HuH-7.5 (cell line): ENCODE results near the gene SV2B.
A peak's percentile ranks its signal among the peaks of the same experiment; 100 is the strongest.

Source experiments
- DNase-seq: peaks from one replicate; pipeline ENCODE4 v3.0.0; 2011; ENCODE audit warnings: low spot score

The SV2B gene

GRCh38 chr15:91192285-91192684 lies 92.2 kb downstream of the SV2B start:
- DNase-seq: no peak

GRCh38 chr15:91192690-91193377 lies 92.8 kb downstream of the SV2B start:
- DNase-seq: no peak

- no peak for DNase-seq
These were observed 93.3 kb downstream of the SV2B start for GRCh38 chr15:91193378-91193720.

- DNase-seq: no peak
These were observed 96.1 kb downstream of the SV2B start for GRCh38 chr15:91196127-91196526.

- no peak for DNase-seq
These were observed 96.7 kb downstream of the SV2B start for GRCh38 chr15:91196768-91197167.

GRCh38 chr15:91199511-91199910 lies 99.5 kb downstream of the SV2B start:
- no peak for DNase-seq

GRCh38 chr15:91200101-91200754 lies 100.2 kb downstream of the SV2B start:
- no peak for DNase-seq

GRCh38 chr15:91202510-91203102 lies 102.5 kb downstream of the SV2B start:
- DNase-seq: no peak

GRCh38 chr15:91203619-91204203 lies 103.7 kb downstream of the SV2B start:
- no peak for DNase-seq

GRCh38 chr15:91208371-91208770 lies 108.3 kb downstream of the SV2B start:
- no peak for DNase-seq

- no peak for DNase-seq
These were observed 109.3 kb downstream of the SV2B start for GRCh38 chr15:91209318-91209717.

- DNase-seq: no peak
These were observed 109.7 kb downstream of the SV2B start for GRCh38 chr15:91209726-91210125.

- no peak for DNase-seq
These were observed 114.9 kb downstream of the SV2B start for GRCh38 chr15:91214675-91215590.

GRCh38 chr15:91216000-91216399 lies 115.9 kb downstream of the SV2B start:
- DNase-seq: no peak

GRCh38 chr15:91219206-91219605 lies 119.1 kb downstream of the SV2B start:
- no peak for DNase-seq

GRCh38 chr15:91222052-91222451 lies 122.0 kb downstream of the SV2B start:
- no peak for DNase-seq

GRCh38 chr15:91223863-91224262 lies 123.8 kb downstream of the SV2B start:
- no peak for DNase-seq

- peak; percentile 47 for DNase-seq
These were observed 124.8 kb downstream of the SV2B start for GRCh38 chr15:91224755-91225380.

- no peak for DNase-seq
These were observed 125.7 kb downstream of the SV2B start for GRCh38 chr15:91225741-91226140.

- no peak for DNase-seq
These were observed 127.1 kb downstream of the SV2B start for GRCh38 chr15:91227117-91227516.

- no peak for DNase-seq
These were observed 127.7 kb downstream of the SV2B start for GRCh38 chr15:91227766-91228165.

GRCh38 chr15:91228383-91228782 lies 128.3 kb downstream of the SV2B start:
- DNase-seq: no peak
